Left cardiac atrium (tissue), 4 donors: ENCODE data around the gene P2RX3. TPM values are rescaled to one million over a fixed set of nuclear protein-coding genes. Genes with fewer than 3 reads are reported as not detected.
"Not testable (repeated sequence)": the region's sequence is repeated elsewhere in the genome, so short reads cannot be mapped to it uniquely, and the experiment has no call there.

ENCODE experiments used
- ATAC-seq, 2 donors: fragments of 200-7000 bp; cut with Tn5 transposase; one replicate each; pipeline ENCODE4 v1.9.1; 2020; ENCODE audit warnings: mild to moderate bottlenecking in 2 of 2, moderate library complexity in 2 of 2
- DNase-seq: peaks from one replicate; pipeline ENCODE4 v3.0.0-alpha.2; 2020
- intact Hi-C, 2 donors: fragments of 100-400 bp; cut with DNase I; formaldehyde crosslinking; loops; one replicate each; pipeline versions ENCODE4 v1.14.1 to v1.15.1; 2022 to 2023
- total RNA-seq, 2 donors: library from RNA; stranded (reverse); fragmentation: NEBNext Ultra II Directional; extraction: Animal tissue kit (Norgen Biotek cat#: 25700); gene quantifications; one replicate each; pipeline ENCODE4 v1.2.1, GENCODE V29; 2021
- donor health status: DM: no; HTN: yes; CAD: no.
- donor health status: DM: no; HTN: yes; CAD: no; lungs with severe emphysema.
- donor health status: DM: yes; HTN: yes; CAD: no.
- donor health status: Dilated cardiomyopathy.

The P2RX3 gene
- total RNA-seq, 2 donors from 2014 or later: 0.84 to 1.7 TPM

- DNase-seq (peak; percentile 93), ATAC-seq (peak; percentile 62 to 70)
- intact Hi-C loops: no loop called here
These were observed 15.6 kb upstream of the P2RX3 start for GRCh38 chr11:57322256-57323166.

DNA sequence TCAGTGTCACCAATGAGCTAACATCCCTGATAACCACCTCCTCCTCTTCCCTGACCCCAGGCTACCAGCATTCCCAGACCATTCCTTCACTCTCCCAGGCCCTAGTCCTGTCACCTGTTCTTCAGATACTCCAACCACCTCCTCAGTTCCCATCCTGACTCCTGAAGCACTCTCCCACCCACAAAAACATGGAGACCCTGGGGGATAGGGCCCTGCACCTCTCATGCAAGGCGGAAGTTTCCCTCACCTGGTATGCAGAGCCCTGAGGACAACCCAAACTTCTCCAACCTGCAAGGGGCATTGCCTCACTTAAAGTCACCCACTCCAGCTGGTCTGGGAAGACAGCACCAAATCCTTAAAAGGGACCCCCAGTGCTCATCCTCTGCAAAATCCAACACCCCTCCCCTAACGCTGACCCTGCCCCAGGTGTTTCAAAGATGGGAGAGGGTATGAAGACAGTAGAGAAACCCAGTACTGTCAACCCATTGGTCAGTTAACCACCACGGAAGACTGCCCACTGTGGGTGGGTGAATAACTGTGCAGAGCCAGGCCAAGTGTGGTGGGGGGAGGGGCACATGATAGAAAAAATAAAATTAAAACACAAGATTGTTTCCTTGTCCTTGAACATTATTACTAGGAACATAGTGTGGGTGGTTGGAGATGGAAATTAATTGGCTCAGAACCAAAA, 14.8 kb upstream of the P2RX3 start:
- intact Hi-C loops: no loop called here
- DNase-seq: no peak
- peak in 1 of 2 donors; percentile 5 for ATAC-seq

DNA sequence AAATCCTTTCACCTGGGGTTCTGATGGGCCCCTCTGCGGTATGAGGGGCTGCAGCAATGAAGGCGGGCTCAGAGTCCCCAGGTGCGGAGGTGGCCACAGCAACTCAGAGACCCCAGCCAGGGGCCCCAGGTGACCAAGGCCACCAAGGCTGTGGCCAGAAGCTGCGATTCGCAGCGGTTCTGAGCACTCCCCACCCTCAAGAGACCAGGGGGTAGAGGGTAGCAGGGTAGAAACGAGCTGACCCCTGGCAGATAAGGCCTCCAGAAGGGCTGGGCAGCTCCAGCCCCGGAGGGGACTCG, 14.3 kb upstream of the P2RX3 start:
- no peak for ATAC-seq
- DNase-seq: no peak
- intact Hi-C loops: no loop called here

DNA sequence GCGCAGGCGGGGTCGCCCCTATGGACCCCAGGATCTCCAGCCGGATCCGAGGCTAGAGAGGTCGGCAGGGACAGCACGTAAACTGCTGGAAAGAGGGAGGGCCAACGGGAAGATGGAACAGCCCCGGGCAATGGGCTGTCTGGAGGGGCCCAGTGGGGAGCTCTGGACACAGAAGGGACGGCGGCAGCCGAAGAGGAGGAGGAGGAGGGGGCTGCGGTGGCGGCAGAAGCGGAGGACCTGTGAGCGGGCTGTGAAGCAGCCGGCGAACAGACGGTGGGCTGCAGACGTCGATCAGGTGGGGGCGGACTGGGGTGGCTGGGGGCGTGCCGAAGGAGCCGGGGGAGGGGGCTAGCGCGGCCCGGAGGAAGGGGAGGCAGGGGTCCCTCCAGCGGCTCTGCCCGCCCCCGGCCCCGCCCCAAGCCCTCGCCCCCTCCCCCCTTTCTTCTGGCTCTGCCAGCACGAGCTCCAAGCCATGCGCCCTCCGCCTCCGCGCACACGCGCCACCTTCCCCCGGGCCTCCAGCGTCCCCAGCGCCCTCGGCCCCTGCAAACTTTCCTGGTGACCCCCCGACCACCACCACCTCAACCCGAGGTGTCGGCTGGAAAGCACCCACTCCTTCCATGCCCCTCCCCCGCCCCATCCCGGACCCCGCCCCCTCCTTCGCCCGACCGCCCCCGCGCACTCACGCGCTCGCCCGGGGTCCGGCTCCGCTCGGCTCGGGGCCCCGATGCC, 13.8 kb upstream of the P2RX3 start:
- DNase-seq (peak; percentile 59), ATAC-seq (peak; percentile 3 to 7)
- intact Hi-C loops: no loop called here

GRCh38 chr11:57324886-57325734, 13.0 kb upstream of the P2RX3 start, which contains the start of gene TNKS1BP1:
Gene TNKS1BP1, minus strand, starts transcription at chr11:57324952. Its CDS starts 3,067 bp downstream, at chr11:57321885.
- peak; percentile 80 to 88 for ATAC-seq
- peak; percentile 98 for DNase-seq
- intact Hi-C loops: no loop called here

DNA sequence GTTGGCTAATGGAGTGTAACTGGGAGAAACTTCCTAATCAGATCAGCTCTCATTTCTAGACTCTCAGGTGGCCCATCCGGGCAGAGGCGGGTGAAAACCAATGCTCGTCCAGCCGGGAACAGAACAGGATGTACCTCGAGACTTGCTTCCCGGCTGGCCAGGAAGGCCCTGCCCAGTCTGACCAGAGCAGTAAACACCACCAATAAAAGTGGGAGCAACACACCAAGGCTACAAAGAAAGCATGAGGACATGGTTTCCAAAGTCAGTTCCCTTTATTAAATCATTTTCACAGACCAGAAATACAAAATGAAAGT, 12.5 kb upstream of the P2RX3 start:
- DNase-seq (peak; percentile 71), ATAC-seq (peak in 1 of 2 donors; percentile 2)
- intact Hi-C loops: no loop called here

DNA sequence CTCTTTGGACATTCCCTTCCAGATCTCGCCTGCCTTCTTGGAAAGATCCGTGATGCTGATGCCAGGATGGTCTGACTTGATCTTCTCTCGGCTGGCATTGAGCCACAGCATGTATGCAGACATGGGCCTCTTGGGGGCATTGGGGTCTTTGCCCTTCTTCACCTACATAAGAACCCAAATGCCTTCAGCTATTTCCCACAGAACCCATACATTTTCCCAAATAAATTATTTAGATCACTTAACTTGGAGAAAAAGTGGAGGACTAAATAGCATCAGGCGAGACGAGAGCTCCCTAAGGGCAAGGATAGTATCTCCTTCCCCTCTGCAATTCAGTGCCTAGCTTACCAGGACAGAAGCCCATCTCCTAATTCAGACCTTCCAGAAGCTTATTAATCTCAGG, 10.4 kb upstream of the P2RX3 start:
- ATAC-seq (no peak), DNase-seq (no peak)
- intact Hi-C loops: no loop called here

DNA sequence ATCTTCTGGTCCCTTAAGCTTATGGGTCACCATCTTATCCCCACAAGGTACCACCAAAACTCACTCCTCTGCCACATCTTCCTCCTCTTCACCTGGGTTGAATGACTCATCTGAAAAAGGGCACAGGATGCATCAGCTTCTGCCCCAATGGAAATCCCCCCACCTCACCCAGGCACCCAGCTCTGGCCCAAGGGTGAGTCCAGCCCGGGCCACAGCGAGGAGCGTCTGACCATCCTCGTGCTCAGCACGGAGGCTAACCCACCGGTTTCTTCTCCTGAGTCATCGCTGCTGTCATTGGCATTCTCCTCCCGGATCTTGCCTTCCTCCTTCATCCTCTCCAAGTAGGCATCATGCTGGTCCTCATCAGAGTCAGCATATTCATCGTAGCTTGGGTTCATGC, 8.1 kb upstream of the P2RX3 start:
- intact Hi-C loops: no loop called here
- no peak for DNase-seq
- no peak for ATAC-seq

DNA sequence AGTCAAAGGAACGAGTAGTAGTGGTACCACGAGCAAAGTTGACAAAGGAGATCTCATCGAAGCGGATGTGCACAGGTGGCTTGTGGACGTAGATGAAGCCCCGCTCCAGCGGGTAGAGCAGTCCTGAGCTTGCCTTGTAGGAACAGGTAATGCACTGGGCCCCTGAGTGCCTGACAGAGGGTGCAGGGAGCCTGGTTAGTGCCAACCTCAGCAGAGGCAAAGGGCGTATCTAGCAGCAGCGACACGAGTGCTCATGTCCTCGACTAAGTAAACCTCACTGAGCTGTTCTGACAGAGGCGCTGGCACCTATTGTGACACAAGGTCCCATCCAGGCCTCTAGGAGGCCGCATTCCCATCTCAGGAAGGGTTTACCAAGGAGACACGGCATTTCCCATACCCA, 6.4 kb upstream of the P2RX3 start:
- ATAC-seq (no peak), DNase-seq (no peak)
- intact Hi-C loops: no loop called here

GRCh38 chr11:57332694-57333440, 5.3 kb upstream of the P2RX3 start:
- DNase-seq (no peak), ATAC-seq (no peak)
- intact Hi-C loops: no loop called here

DNA sequence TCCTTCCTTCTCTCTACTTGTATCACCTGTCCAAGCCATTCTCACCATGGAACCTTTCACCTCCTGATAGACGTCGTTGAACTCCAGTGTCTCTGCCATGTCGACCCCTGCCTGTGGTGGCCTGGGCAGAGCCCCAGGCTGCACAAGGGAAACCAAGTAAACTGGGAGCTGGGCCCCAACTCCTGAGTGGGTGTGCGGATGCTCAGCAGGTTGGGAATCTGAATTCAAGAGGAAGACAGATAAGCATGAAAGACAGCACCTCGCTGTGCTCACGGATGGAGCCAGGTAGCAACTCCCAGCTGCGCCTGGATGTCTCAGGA, 3.2 kb upstream of the P2RX3 start:
- ATAC-seq (no peak), DNase-seq (no peak)
- intact Hi-C loops: no loop called here

- peak; percentile 92 for DNase-seq
- intact Hi-C loops: no loop called here
These were observed 2.6 kb upstream of the P2RX3 start, which contains the start of gene SSRP1 for GRCh38 chr11:57335343-57336110. Gene SSRP1, minus strand, starts transcription at chr11:57335892. Its CDS starts 771 bp downstream, at chr11:57335121.

GRCh38 chr11:57336111-57336666, 2.0 kb upstream of the P2RX3 start:
- DNase-seq (no peak), ATAC-seq (no peak)
- intact Hi-C loops: no loop called here

More at GRCh38 chr11:57335343-57336110, 2.6 kb upstream of the P2RX3 start, which contains the start of gene SSRP1:
- peak; percentile 98 to 99 for ATAC-seq

- intact Hi-C loops: not testable (repeated sequence)
These were observed 1.3 kb upstream of the P2RX3 start for GRCh38 chr11:57336856-57337255.

DNA sequence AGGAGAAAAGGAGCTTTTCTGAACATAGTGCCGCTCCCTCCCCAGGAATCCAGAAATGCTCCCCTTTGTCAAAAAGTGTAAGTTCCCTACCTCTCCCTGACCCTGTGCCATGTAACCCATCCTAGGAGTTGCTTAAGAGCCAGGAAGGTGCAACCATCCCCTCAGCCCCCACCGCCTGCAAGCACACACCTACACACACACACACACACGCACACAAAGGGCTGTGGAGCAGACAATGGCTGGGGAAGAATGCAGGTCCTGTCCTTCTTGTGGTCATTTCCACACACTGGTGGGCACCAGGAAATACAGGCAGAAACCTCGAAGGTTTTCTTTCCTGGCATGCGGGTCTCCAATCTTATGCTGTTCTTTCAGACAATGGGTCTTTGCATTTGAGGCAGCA, 1.2 kb downstream of the P2RX3 start:
- intact Hi-C loops: no loop called here

More at GRCh38 chr11:57336856-57337255, 1.3 kb upstream of the P2RX3 start:
- not testable (repeated sequence) for DNase-seq, ATAC-seq

DNA sequence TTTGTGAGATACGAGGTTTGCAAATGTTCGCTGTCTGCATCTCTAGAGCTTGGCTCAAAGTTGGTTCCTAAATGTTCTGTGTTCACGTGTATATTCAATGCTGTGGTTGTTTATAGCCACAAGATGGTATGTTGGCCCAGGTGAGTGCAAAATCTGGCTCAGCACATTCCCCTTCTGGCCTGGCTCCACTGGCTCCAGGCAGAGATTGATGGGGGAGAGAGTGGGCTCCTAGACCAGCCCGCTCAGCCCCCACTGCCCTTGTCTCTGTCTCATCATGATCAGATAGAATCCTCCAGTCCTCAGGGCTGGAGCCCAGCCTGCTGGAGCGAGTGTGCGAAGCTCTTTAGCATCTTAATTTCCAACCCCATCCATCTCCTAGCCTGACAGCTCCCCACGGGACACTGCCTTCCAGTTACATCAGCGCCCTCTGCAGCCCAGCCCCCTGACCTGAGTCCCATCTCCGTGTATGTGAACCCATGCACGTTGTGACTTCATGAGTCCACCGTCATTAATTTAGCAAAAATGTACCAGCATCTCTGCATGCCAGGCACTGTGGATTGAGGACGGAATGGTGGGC, 2.0 kb downstream of the P2RX3 start:
- ATAC-seq (no peak), DNase-seq (no peak)
- intact Hi-C loops: loop anchor here in 1 of 2 donors (10.0 kb wide), 1 partner anchor 185 kb away; no protein-coding TSS in a partner anchor

More for the DNA sequence above, 1.2 kb downstream of the P2RX3 start:
- DNase-seq (no peak), ATAC-seq (no peak)
